Measurements from ENCODE around the gene TMEM11. TPM values are rescaled to one million over a fixed set of nuclear protein-coding genes. Genes with fewer than 3 reads are reported as not detected.

The TMEM11 gene
- total RNA-seq, 1 donor from 2014 or later: 24.7 TPM

DNA sequence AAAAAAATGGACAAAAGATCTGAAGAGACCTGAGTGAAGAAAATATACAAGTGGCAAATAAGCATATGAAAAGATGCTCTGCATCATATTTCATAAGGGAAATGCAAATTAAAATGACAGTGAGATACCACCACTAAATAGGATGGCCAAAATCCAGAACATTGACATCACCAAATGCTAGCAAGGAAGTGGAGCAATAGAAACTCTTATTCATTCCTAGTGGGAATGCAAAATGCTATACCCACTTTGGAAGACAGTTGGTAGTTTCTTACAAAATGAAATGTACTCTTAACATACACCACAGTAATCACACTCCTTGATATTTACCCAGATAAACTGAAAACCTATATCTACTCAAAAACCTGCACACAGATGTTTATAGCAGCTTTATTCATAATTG lies 53.6 kb downstream of the TMEM11 start:
- H3K4me3 Mint-ChIP-seq (ENCODE audit: unreplicated experiment): no peak overlapping the region
- H3K27ac Mint-ChIP-seq (ENCODE audit: unreplicated experiment): peak overlapping the region; percentile 97
- H3K9me3 Mint-ChIP-seq (ENCODE audit: low read depth): peaks cover 6% of the 10 kb centered on the region
- no peak for DNase-seq (ENCODE audit: low spot score)
- no peaks in the 10 kb centered on the region for H3K27me3 Mint-ChIP-seq (ENCODE audit: low read depth)
- H3K36me3 Mint-ChIP-seq (ENCODE audit: low read depth): peaks cover 5% of the 10 kb centered on the region
- peaks cover 49% of the 10 kb centered on the region for H3K4me1 Mint-ChIP-seq (ENCODE audit: low read depth)
- TF ChIP-seq, protein P1, sequence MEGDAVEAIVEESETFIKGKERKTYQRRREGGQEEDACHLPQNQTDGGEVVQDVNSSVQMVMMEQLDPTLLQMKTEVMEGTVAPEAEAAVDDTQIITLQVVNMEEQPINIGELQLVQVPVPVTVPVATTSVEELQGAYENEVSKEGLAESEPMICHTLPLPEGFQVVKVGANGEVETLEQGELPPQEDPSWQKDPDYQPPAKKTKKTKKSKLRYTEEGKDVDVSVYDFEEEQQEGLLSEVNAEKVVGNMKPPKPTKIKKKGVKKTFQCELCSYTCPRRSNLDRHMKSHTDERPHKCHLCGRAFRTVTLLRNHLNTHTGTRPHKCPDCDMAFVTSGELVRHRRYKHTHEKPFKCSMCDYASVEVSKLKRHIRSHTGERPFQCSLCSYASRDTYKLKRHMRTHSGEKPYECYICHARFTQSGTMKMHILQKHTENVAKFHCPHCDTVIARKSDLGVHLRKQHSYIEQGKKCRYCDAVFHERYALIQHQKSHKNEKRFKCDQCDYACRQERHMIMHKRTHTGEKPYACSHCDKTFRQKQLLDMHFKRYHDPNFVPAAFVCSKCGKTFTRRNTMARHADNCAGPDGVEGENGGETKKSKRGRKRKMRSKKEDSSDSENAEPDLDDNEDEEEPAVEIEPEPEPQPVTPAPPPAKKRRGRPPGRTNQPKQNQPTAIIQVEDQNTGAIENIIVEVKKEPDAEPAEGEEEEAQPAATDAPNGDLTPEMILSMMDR (IDR thresholded peaks at IDR 0.05): no peak

GRCh38 chr17:21157586-21158370 lies 56.2 kb downstream of the TMEM11 start:
- Mint-ChIP-seq H3K27me3 (ENCODE audit: low read depth) (no peaks in the 10 kb centered on the region), H3K4me3 (ENCODE audit: unreplicated experiment) (no peak overlapping the region), H3K9me3 (ENCODE audit: low read depth) (peaks cover 28% of the 10 kb centered on the region)

DNA sequence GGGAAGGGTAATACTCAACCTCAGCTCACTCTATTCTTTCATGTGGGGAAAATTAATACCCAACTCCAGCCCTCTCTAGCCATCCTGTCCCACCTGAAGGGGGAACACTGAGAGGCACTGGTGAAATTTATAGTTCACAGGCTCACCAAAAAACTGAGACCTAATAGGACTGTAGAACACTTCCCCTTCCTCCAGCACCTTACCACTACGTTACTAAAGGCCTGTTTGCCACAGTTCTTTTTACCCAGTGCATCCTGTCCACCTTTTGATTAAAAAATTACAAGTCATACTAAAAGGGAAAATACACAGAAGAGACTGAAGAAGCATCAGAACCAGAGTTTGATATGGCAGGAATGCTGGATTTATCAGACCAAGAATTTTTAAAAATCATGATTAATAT lies 61.2 kb downstream of the TMEM11 start:
- TF ChIP-seq, protein P1 (IDR thresholded peaks at IDR 0.05): no peak
- Mint-ChIP-seq H3K9me3 (ENCODE audit: low read depth) (peaks cover 38% of the 10 kb centered on the region), H3K4me1 (ENCODE audit: low read depth) (no peaks in the 10 kb centered on the region), H3K4me3 (ENCODE audit: unreplicated experiment) (no peak overlapping the region), H3K36me3 (ENCODE audit: low read depth) (peaks cover 24% of the 10 kb centered on the region), H3K27ac (ENCODE audit: unreplicated experiment) (no peak overlapping the region), H3K27me3 (ENCODE audit: low read depth) (no peaks in the 10 kb centered on the region)
- DNase-seq (ENCODE audit: low spot score): no peak

More at GRCh38 chr17:21157586-21158370, 56.2 kb downstream of the TMEM11 start:
- Mint-ChIP-seq H3K27ac (ENCODE audit: unreplicated experiment) (no peak overlapping the region), H3K4me1 (ENCODE audit: low read depth) (peaks cover 26% of the 10 kb centered on the region), H3K36me3 (ENCODE audit: low read depth) (peaks cover 19% of the 10 kb centered on the region)
- DNase-seq (ENCODE audit: low spot score): no peak
- TF ChIP-seq, protein P1 (IDR thresholded peaks at IDR 0.05): no peak

DNA sequence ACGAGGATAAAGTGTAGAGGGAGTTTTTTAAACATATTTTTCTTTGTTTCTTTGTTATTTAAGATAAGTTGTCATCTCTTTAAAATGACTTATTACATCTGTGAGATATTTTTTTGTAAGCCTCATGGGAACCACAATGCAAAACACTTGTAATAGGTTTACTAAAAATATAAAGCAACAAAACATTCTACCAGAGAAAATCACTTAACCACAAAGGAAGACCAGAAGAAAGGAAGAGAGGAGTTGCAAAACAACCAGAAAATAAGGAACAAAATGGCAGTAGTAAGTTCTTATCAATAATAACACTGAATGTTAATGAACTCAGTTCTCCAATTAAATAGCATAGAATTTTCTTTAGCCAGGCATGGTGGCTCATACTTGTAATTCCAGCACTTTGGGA lies 64.3 kb downstream of the TMEM11 start:
- no peak overlapping the region for H3K27ac Mint-ChIP-seq (ENCODE audit: unreplicated experiment)
- H3K27me3 Mint-ChIP-seq (ENCODE audit: low read depth): no peaks in the 10 kb centered on the region
- no peaks in the 10 kb centered on the region for H3K4me1 Mint-ChIP-seq (ENCODE audit: low read depth)
- no peak overlapping the region for H3K4me3 Mint-ChIP-seq (ENCODE audit: unreplicated experiment)
- no peak for DNase-seq (ENCODE audit: low spot score)
- TF ChIP-seq, protein P1 (IDR thresholded peaks at IDR 0.05): no peak
- H3K9me3 Mint-ChIP-seq (ENCODE audit: low read depth): peaks cover 24% of the 10 kb centered on the region
- H3K36me3 Mint-ChIP-seq (ENCODE audit: low read depth): peaks cover 12% of the 10 kb centered on the region

Other genes with a start within 250 kb of the TMEM11 start
- gene USP22, start 171.2 kb downstream of the TMEM11 start, total RNA-seq: 228 to 248 TPM (median 239 TPM) in 3 replicates
- 17.1 to 24.7 TPM (median 20.2 TPM) in 3 replicates for gene DHRS7B, start 87.2 kb downstream of the TMEM11 start, total RNA-seq
- 8.2 to 18.6 TPM (median 17.2 TPM) in 3 replicates for gene NATD1, start 39.2 kb upstream of the TMEM11 start, total RNA-seq
- 31.3 to 38.3 TPM (median 35.9 TPM) in 3 replicates for gene MAP2K3, start 70.5 kb upstream of the TMEM11 start, total RNA-seq
- gene KCNJ12, start 162.2 kb upstream of the TMEM11 start, total RNA-seq: 2.2 to 2.8 TPM (median 2.5 TPM) in 3 replicates

All from chondrocyte (in vitro differentiated cells).